Neuronal stem cell (in vitro differentiated cells): ENCODE results near the gene WNT11.
A peak's percentile ranks its signal among the peaks of the same experiment; 100 is the strongest.

ENCODE experiments used
- DNase-seq: peaks from one replicate; pipeline ENCODE4 v3.0.0-alpha.2; 2013; ENCODE audit warnings: low spot score
- H2AFZ ChIP-seq: one replicate; pipeline ENCODE4 v1.6.1; 2013; ENCODE audit warnings: mild to moderate bottlenecking, low read length, inconsistent platforms
- H2AK5ac ChIP-seq: 2 replicates; pipeline ENCODE4 v1.6.1; 2013; ENCODE audit warnings: low read depth, mild to moderate bottlenecking, inconsistent platforms, low read length, moderate library complexity, mixed read lengths
- H2BK120ac ChIP-seq: 2 replicates; pipeline ENCODE4 v1.6.1; 2013; ENCODE audit warnings: low read depth, mild to moderate bottlenecking, inconsistent platforms, low read length, moderate library complexity, mixed read lengths
- H2BK12ac ChIP-seq: one replicate; pipeline ENCODE4 v1.6.1; 2013; ENCODE audit warnings: low read length, inconsistent platforms
- H2BK15ac ChIP-seq: 2 replicates; pipeline ENCODE4 v1.6.1; 2013; ENCODE audit warnings: mild to moderate bottlenecking, low read length, inconsistent platforms, mixed read lengths
- H2BK5ac ChIP-seq: one replicate; pipeline ENCODE4 v1.6.1; 2013; ENCODE audit warnings: inconsistent platforms, mild to moderate bottlenecking, low read length, moderate library complexity
- H3K14ac ChIP-seq: one replicate; pipeline ENCODE4 v1.6.1; 2013; ENCODE audit warnings: low read length, inconsistent platforms
- H3K18ac ChIP-seq: 2 replicates; pipeline ENCODE4 v1.6.1; 2013; ENCODE audit warnings: low read length, inconsistent platforms
- H3K23ac ChIP-seq: 2 replicates; pipeline ENCODE4 v1.6.1; 2013; ENCODE audit warnings: low read depth, mild to moderate bottlenecking, mixed read lengths, low read length, inconsistent platforms; ENCODE audit not compliant: poor library complexity
- H3K27ac ChIP-seq: replicated peaks from 3 replicates; pipeline ENCODE4 v1.5.1; 2013; ENCODE audit warnings: low read length, inconsistent platforms
- H3K27me3 ChIP-seq, 3 experiments: 2 replicates each; pipeline ENCODE4 v1.6.1; 2013; ENCODE audit warnings: low read length in 3 of 3, mild to moderate bottlenecking in 2 of 3, inconsistent platforms in 1 of 3, low read depth in 1 of 3, mixed read lengths in 1 of 3, moderate library complexity in 1 of 3; ENCODE audit not compliant: control insufficient read depth in 3 of 3, insufficient read depth in 3 of 3
- H3K36me3 ChIP-seq, 2 donors: replicated peaks in 1 of 2; 2 replicates each; pipeline ENCODE4 v1.6.1; 2013; ENCODE audit warnings: low read length in 2 of 2; ENCODE audit not compliant: control insufficient read depth in 2 of 2, insufficient read depth in 2 of 2
- H3K4ac ChIP-seq: 2 replicates; pipeline ENCODE4 v1.6.1; 2013; ENCODE audit warnings: inconsistent platforms, mild to moderate bottlenecking, low read length, moderate library complexity
- H3K4me1 ChIP-seq, 2 donors: 1 replicate in 1 of 2; 2 replicates in 1 of 2; pipeline ENCODE4 v1.6.1; 2013; ENCODE audit warnings: low read length in 2 of 2, low read depth in 1 of 2; ENCODE audit not compliant: control insufficient read depth in 2 of 2, insufficient read depth in 1 of 2
- H3K4me2 ChIP-seq: one replicate; pipeline ENCODE4 v1.6.1; 2013; ENCODE audit warnings: mild to moderate bottlenecking, low read length, inconsistent platforms; ENCODE audit not compliant: insufficient read depth, poor library complexity, severe bottlenecking
- H3K4me3 ChIP-seq, 2 donors: 2 replicates each; pipeline ENCODE4 v1.5.1; 2013; ENCODE audit warnings: low read length in 2 of 2, mild to moderate bottlenecking in 2 of 2, inconsistent platforms in 1 of 2, moderate library complexity in 1 of 2
- H3K79me1 ChIP-seq: one replicate; pipeline ENCODE4 v1.6.1; 2013; ENCODE audit warnings: low read depth, mild to moderate bottlenecking, inconsistent platforms, low read length, moderate library complexity
- H3K9ac ChIP-seq: one replicate; pipeline ENCODE4 v1.6.1; 2013; ENCODE audit warnings: mild to moderate bottlenecking, low read depth, low read length, inconsistent platforms; ENCODE audit not compliant: poor library complexity
- H3K9me3 ChIP-seq, 2 donors: replicated peaks in 1 of 2; 2 replicates each; pipeline versions ENCODE3 to v1.6.1; 2013; ENCODE audit warnings: low read length in 2 of 2, mild to moderate bottlenecking in 2 of 2, inconsistent platforms in 1 of 2, low read depth in 1 of 2, mixed read lengths in 1 of 2, moderate library complexity in 1 of 2; ENCODE audit not compliant: control insufficient read depth in 2 of 2, insufficient read depth in 1 of 2
- H4K8ac ChIP-seq: one replicate; pipeline ENCODE4 v1.6.1; 2013; ENCODE audit warnings: low read depth, mild to moderate bottlenecking, inconsistent platforms, low read length, moderate library complexity
- H4K91ac ChIP-seq: one replicate; pipeline ENCODE4 v1.6.1; 2013; ENCODE audit warnings: low read length, low read depth, mild to moderate bottlenecking, inconsistent platforms; ENCODE audit not compliant: poor library complexity
- WGBS, 2 donors: extraction: QIAGEN DNeasy Blood & Tissue Kit; methylation state at CpG; one replicate each; pipeline ENCODE4 v1.1.7; 2013; ENCODE audit warnings: missing lambda C conversion rate in 2 of 2, mixed read lengths in 1 of 2; ENCODE audit not compliant: insufficient read length in 2 of 2, insufficient replicate concordance in 1 of 2; ENCODE audit errors: extremely low coverage in 2 of 2; 5-methylcytosine and 5-hydroxymethylcytosine counted together

Gene WNT11

DNA sequence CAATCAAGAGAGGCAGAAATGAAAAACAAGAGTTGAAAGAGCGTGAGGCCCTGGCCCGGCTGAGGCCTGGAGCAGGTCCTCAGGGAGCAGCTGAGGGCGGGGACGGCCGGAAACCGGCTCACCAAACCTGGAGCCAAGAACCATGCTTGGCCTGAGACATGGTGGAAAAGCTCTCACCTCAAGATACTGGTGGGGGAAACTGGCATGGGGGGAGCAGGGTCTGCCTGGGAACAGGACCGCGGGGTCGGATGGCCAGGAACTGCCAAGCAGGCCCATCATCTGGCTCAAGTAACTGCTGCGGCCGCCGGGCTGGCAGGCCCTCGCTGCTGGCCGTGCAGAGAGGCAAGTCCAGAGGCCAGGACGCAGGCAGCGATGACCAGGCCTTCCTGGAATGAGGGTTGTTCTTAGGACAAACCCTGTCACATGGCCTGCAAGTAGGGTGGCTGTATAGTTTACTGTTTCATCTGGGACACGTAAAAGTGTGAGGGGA, 18.9 kb upstream of the WNT11 start:
- H3K14ac ChIP-seq: no peak overlapping the region
- H3K4ac ChIP-seq: no peak overlapping the region
- no peaks in the 10 kb centered on the region for H3K79me1 ChIP-seq
- H2BK120ac ChIP-seq: peak overlapping the region; percentile 51
- no peak overlapping the region for H3K4me2 ChIP-seq
- H3K9ac ChIP-seq: no peak overlapping the region
- H3K4me3 ChIP-seq: no peak overlapping the region
- H2BK12ac ChIP-seq: no peak overlapping the region
- WGBS, 2 donors: no CpG with 5 or more reads among the region's 17 CpGs
- H3K9me3 ChIP-seq: no peaks in the 10 kb centered on the region
- no peak for DNase-seq
- H3K27ac ChIP-seq: no peak overlapping the region
- peak overlapping the region; percentile 58 for H3K18ac ChIP-seq
- peak overlapping the region; percentile 48 for H4K8ac ChIP-seq
- H3K4me1 ChIP-seq: no peaks in the 10 kb centered on the region
- H2BK15ac ChIP-seq: peak overlapping the region; percentile 63
- H2BK5ac ChIP-seq: no peak overlapping the region
- H3K27me3 ChIP-seq: peaks cover 0 to 23% (median 0%) of the 10 kb centered on the region in 3 experiments
- H3K23ac ChIP-seq: no peak overlapping the region
- no peak overlapping the region for H2AFZ ChIP-seq
- no peak overlapping the region for H4K91ac ChIP-seq
- no peaks in the 10 kb centered on the region for H3K36me3 ChIP-seq
- H2AK5ac ChIP-seq: no peak overlapping the region

DNA sequence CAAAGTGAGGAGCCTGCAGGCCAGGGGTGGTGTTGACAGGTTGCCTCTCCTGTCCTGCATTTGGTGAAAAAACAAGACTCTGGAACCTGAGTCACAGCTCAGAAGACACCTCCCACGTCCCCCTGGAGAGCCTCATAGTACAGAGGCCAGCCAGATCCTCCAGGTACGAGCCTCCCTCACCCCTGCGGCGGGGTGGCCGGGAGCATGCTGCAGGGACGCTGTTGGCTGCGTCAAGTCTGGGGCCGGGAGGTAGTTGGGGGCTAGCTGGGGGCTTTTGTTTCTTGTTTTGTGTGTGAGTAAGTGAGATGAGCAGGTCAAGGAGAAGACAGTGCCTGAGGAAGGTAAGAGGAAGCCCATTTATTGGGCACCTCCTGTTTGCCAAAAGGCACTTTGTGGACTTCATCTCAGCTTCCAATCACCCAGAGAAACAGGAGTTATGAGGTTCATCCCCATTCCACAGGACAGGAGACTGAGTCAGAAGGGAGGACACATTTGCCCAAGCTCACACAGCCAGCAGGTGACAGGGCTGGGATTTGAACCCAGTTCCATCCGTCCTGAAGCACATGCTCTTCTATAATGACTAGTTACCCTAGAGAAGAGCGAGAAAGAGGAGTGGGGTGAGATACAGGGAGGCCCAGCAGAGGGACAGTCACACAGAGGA, 18.3 kb upstream of the WNT11 start:
- no peaks in the 10 kb centered on the region for H3K36me3 ChIP-seq
- H2BK15ac ChIP-seq: no peak overlapping the region
- no peak overlapping the region for H3K14ac ChIP-seq

DNA sequence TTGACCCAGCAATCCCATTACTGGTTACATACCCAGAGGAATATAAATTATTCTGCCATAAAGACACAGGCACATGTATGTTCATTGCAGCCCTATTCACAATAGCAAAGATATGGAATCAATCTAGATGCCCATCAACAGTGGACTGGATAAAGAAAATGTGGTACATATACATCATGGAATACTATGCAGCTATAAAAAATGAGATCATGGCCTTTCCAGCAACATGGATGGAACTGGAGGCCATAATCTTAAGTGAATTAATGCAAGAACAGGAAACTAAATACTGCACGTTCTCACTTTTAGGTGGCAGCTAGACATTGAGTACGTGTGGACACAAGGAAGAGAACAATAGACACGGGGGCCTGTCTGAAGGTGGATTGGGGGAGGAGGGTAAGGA, 15.1 kb upstream of the WNT11 start:
- DNase-seq: no peak
- no peak overlapping the region for H3K18ac ChIP-seq
- H3K27ac ChIP-seq: no peak overlapping the region
- peaks cover 0 to 3% of the 10 kb centered on the region in 2 donors for H3K4me1 ChIP-seq
- no peak overlapping the region for H2AK5ac ChIP-seq
- H2AFZ ChIP-seq: no peak overlapping the region
- no peak overlapping the region for H2BK5ac ChIP-seq
- no peak overlapping the region for H3K4ac ChIP-seq
- H3K9ac ChIP-seq: no peak overlapping the region
- WGBS, 2 donors: no CpG with 5 or more reads among the region's 3 CpGs
- H4K91ac ChIP-seq: no peak overlapping the region
- H3K14ac ChIP-seq: no peak overlapping the region
- no peak overlapping the region for H2BK120ac ChIP-seq
- H3K27me3 ChIP-seq: peaks cover 0 to 17% (median 0%) of the 10 kb centered on the region in 3 experiments
- H4K8ac ChIP-seq: no peak overlapping the region
- no peak overlapping the region for H3K4me3 ChIP-seq
- no peak overlapping the region for H3K4me2 ChIP-seq
- no peak overlapping the region for H2BK12ac ChIP-seq
- no peak overlapping the region for H2BK15ac ChIP-seq
- no peaks in the 10 kb centered on the region for H3K79me1 ChIP-seq
- no peaks in the 10 kb centered on the region for H3K9me3 ChIP-seq
- H3K23ac ChIP-seq: no peak overlapping the region
- no peaks in the 10 kb centered on the region for H3K36me3 ChIP-seq

More for the DNA sequence above, 18.3 kb upstream of the WNT11 start:
- Histone ChIP-seq H2BK5ac (no peak overlapping the region), H3K27ac (no peak overlapping the region), H3K79me1 (no peaks in the 10 kb centered on the region), H2BK120ac (peak overlapping the region; percentile 51), H3K4me3 (no peak overlapping the region), H3K4me2 (no peak overlapping the region), H3K9me3 (no peaks in the 10 kb centered on the region), H3K27me3 (peaks cover 0 to 18% (median 0%) of the 10 kb centered on the region in 3 experiments), H3K4ac (no peak overlapping the region), H3K4me1 (no peaks in the 10 kb centered on the region), H3K23ac (no peak overlapping the region), H2BK12ac (no peak overlapping the region), H2AFZ (no peak overlapping the region), H3K9ac (peak overlapping the region; percentile 30), H4K91ac (no peak overlapping the region), H2AK5ac (no peak overlapping the region), H4K8ac (no peak overlapping the region), H3K18ac (no peak overlapping the region)
- WGBS, 2 donors: no CpG with 5 or more reads among the region's 10 CpGs
- DNase-seq: no peak

DNA sequence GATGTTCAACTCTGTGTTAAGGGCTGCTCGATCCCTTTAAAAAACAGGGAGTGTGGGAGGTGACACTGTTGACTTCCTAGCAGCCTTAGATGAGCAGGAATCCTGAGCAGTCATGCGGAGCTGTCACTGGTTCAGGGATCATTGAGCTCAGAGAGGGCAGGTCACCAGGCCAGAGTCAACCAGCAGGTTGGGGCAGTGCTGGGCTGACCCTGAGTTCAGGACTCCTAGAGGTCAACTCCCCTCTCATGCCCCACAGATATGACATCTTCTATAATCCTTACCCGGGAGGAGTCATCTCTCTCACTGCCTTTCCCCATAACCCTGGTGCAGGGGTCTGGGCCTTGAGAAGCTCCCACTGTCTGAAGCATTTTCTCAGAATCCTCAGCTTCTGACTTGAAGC, 12.9 kb upstream of the WNT11 start:
- Histone ChIP-seq H3K14ac (no peak overlapping the region), H3K27me3 (peaks cover 0 to 24% (median 0%) of the 10 kb centered on the region in 3 experiments), H2BK12ac (no peak overlapping the region), H4K8ac (no peak overlapping the region), H2AFZ (no peak overlapping the region), H3K18ac (no peak overlapping the region), H3K4ac (no peak overlapping the region), H2BK15ac (no peak overlapping the region), H2BK5ac (no peak overlapping the region), H2BK120ac (no peak overlapping the region), H3K23ac (no peak overlapping the region), H3K4me3 (no peak overlapping the region), H2AK5ac (no peak overlapping the region), H3K79me1 (no peaks in the 10 kb centered on the region), H3K4me2 (no peak overlapping the region), H3K4me1 (peaks cover 2 to 8% of the 10 kb centered on the region in 2 donors), H4K91ac (no peak overlapping the region), H3K36me3 (no peaks in the 10 kb centered on the region), H3K9ac (no peak overlapping the region), H3K9me3 (no peaks in the 10 kb centered on the region), H3K27ac (no peak overlapping the region)
- DNase-seq: no peak
- no CpG with 5 or more reads among the region's 3 CpGs for WGBS, 2 donors
